OCI-LY1 (cell line): Measurements from ENCODE around the gene TFDP3.

Experiments
- H2AFZ ChIP-seq: fragments of 200-600 bp; sonication (generic), shearing (Covaris generic); 2 replicates; pipeline ENCODE4 v1.6.0; 2014; ENCODE audit warnings: antibody characterized with exemption, mild to moderate bottlenecking, low read length
- H3F3A ChIP-seq: fragments of 200-600 bp; sonication (generic), shearing (Covaris generic); 2 replicates; pipeline ENCODE4 v1.6.0; 2014; ENCODE audit warnings: mild to moderate bottlenecking, antibody characterized with exemption, low read length, moderate library complexity; ENCODE audit not compliant: insufficient read depth
- H3K27ac ChIP-seq: fragments of 200-600 bp; sonication (generic); 2 replicates; pipeline ENCODE4 v1.5.1; 2014; ENCODE audit warnings: low read length, mixed run types, mild to moderate bottlenecking, low read depth; ENCODE audit not compliant: poor library complexity, severe bottlenecking
- H3K27me3 ChIP-seq: fragments of 200-600 bp; sonication (generic); 2 replicates; pipeline ENCODE4 v1.6.0; 2014; ENCODE audit warnings: antibody characterized with exemption, mild to moderate bottlenecking, low read length, moderate library complexity; ENCODE audit not compliant: insufficient read depth
- H3K36me3 ChIP-seq: fragments of 200-600 bp; sonication (generic); 2 replicates; pipeline ENCODE4 v1.6.1; 2014; ENCODE audit warnings: mild to moderate bottlenecking, antibody characterized with exemption, low read length, moderate library complexity, mixed read lengths; ENCODE audit not compliant: insufficient read depth
- H3K4me1 ChIP-seq: fragments of 200-600 bp; sonication (generic); 2 replicates; pipeline ENCODE4 v1.5.1; 2014; ENCODE audit warnings: mild to moderate bottlenecking, low read length, moderate library complexity; ENCODE audit not compliant: insufficient read depth, severe bottlenecking
- H3K4me2 ChIP-seq: fragments of 200-600 bp; sonication (generic), shearing (Covaris generic); 2 replicates; pipeline ENCODE4 v1.6.1; 2014; ENCODE audit warnings: low read length
- H3K4me3 ChIP-seq: fragments of 200-600 bp; sonication (generic); 2 replicates; pipeline ENCODE4 v1.5.1; 2014; ENCODE audit warnings: low read length, low read depth, mild to moderate bottlenecking, mixed read lengths; ENCODE audit not compliant: poor library complexity, severe bottlenecking
- H3K79me2 ChIP-seq: fragments of 200-600 bp; shearing (Covaris generic); 2 replicates; pipeline ENCODE4 v1.6.1; 2016; ENCODE audit warnings: mixed run types, low read length, mixed read lengths; ENCODE audit not compliant: insufficient read depth
- H3K9ac ChIP-seq: fragments of 200-600 bp; sonication (generic), shearing (Covaris generic); 2 replicates; pipeline ENCODE4 v1.6.1; 2014; ENCODE audit warnings: mild to moderate bottlenecking, low read length, mixed read lengths
- H3K9me2 ChIP-seq: fragments of 200-600 bp; sonication (generic), shearing (Covaris generic); 2 replicates; pipeline ENCODE4 v1.6.1; 2014; ENCODE audit warnings: low read depth, mild to moderate bottlenecking, low read length, mixed read lengths
- H3K9me3 ChIP-seq: fragments of 200-600 bp; shearing (Covaris generic); 2 replicates; pipeline ENCODE4 v1.6.1; 2014; ENCODE audit warnings: low read length, mixed read lengths
- H4K20me1 ChIP-seq: fragments of 200-600 bp; sonication (generic), shearing (Covaris generic); 2 replicates; pipeline ENCODE4 v1.6.0; 2016; ENCODE audit warnings: mild to moderate bottlenecking, low read length; ENCODE audit not compliant: insufficient read depth
- CTCF ChIP-seq: fragments of 200-600 bp; sonication (generic), shearing (Covaris generic); IDR thresholded peaks from 2 replicates; pipeline ENCODE4 v1.5.1; 2017; ENCODE audit warnings: mild to moderate bottlenecking, antibody characterized with exemption, low read length, moderate library complexity, mixed read lengths
- EZH2 ChIP-seq: fragments of 200-600 bp; sonication (generic), shearing (Covaris generic); IDR thresholded peaks from 2 replicates; pipeline ENCODE4 v1.8.0; 2017; ENCODE audit warnings: borderline replicate concordance, mixed run types, mild to moderate bottlenecking, antibody characterized with exemption, low read length, moderate library complexity, mixed read lengths

The TFDP3 gene

GRCh38 chrX:133258481-133258880, 40.3 kb upstream of the TFDP3 start:
- Histone ChIP-seq H3K79me2 (no peaks in the 10 kb centered on the region), H3F3A (no peaks in the 10 kb centered on the region), H3K4me3 (no peak overlapping the region), H3K4me1 (no peaks in the 10 kb centered on the region), H3K4me2 (no peak overlapping the region), H3K9me3 (no peaks in the 10 kb centered on the region), H3K27me3 (no peaks in the 10 kb centered on the region), H3K27ac (no peak overlapping the region), H3K36me3 (no peaks in the 10 kb centered on the region), H2AFZ (no peak overlapping the region), H4K20me1 (no peaks in the 10 kb centered on the region), H3K9me2 (no peaks in the 10 kb centered on the region), H3K9ac (no peak overlapping the region)
- no peak for TF ChIP-seq CTCF
- no peak for TF ChIP-seq EZH2

- Histone ChIP-seq H3K9ac (no peak overlapping the region), H3K27ac (no peak overlapping the region), H3K4me3 (no peak overlapping the region), H3K4me2 (no peak overlapping the region), H3K9me2 (no peaks in the 10 kb centered on the region), H3K27me3 (no peaks in the 10 kb centered on the region), H2AFZ (no peak overlapping the region), H3K36me3 (no peaks in the 10 kb centered on the region), H3F3A (no peaks in the 10 kb centered on the region), H3K9me3 (no peaks in the 10 kb centered on the region), H4K20me1 (no peaks in the 10 kb centered on the region), H3K79me2 (no peaks in the 10 kb centered on the region), H3K4me1 (no peaks in the 10 kb centered on the region)
- TF ChIP-seq CTCF (no peak), EZH2 (no peak)
Observed at GRCh38 chrX:133254666-133255065, 36.5 kb upstream of the TFDP3 start.

GRCh38 chrX:133251204-133251603, 33.0 kb upstream of the TFDP3 start:
- TF ChIP-seq CTCF (no peak), EZH2 (no peak)
- no peaks in the 10 kb centered on the region for H3F3A ChIP-seq
- no peaks in the 10 kb centered on the region; the same call in 1 of the 2 replicates for H3K36me3 ChIP-seq
- H3K4me3 ChIP-seq: no peak overlapping the region
- H3K79me2 ChIP-seq: no peaks in the 10 kb centered on the region
- H4K20me1 ChIP-seq: no peaks in the 10 kb centered on the region
- H3K9ac ChIP-seq: no peak overlapping the region
- no peak overlapping the region for H2AFZ ChIP-seq
- H3K9me2 ChIP-seq: no peaks in the 10 kb centered on the region
- no peaks in the 10 kb centered on the region for H3K4me1 ChIP-seq
- no peak overlapping the region for H3K4me2 ChIP-seq
- H3K27ac ChIP-seq: no peak overlapping the region
- no peaks in the 10 kb centered on the region for H3K27me3 ChIP-seq
- no peaks in the 10 kb centered on the region for H3K9me3 ChIP-seq
